ENCODE data around the gene GFRAL.

GRCh38 chr6:55320696-55321086 is 6.6 kb upstream of the GFRAL start:
- no peak for TF ChIP-seq CTCF (IDR thresholded peaks at IDR 0.05)
- TF ChIP-seq EP300 (IDR thresholded peaks at IDR 0.05): no peak
- no peak for TF ChIP-seq POLR2A (IDR thresholded peaks at IDR 0.05)
- TF ChIP-seq POLR2AphosphoS5 (IDR thresholded peaks at IDR 0.05): no peak

Data from suprapubic skin (tissue), 4 donors.